KMS-11 (cell line): Measurements from ENCODE around the gene B4GALNT1.

Source experiments
- H2AFZ ChIP-seq: fragments of 200-600 bp; sonication (generic); 2 replicates; pipeline ENCODE4 v1.6.1; 2016; ENCODE audit warnings: antibody characterized with exemption, mixed run types, low read depth
- H3K27ac ChIP-seq: fragments of 200-600 bp; sonication (generic); 2 replicates; pipeline ENCODE4 v1.6.1; 2016; ENCODE audit warnings: mild to moderate bottlenecking, mixed run types
- H3K27me3 ChIP-seq: fragments of 200-600 bp; sonication (generic); 2 replicates; pipeline ENCODE4 v1.6.1; 2017; ENCODE audit warnings: mild to moderate bottlenecking, low read depth, mixed run types, moderate library complexity; ENCODE audit not compliant: insufficient read depth
- H3K36me3 ChIP-seq: fragments of 200-600 bp; sonication (generic); 2 replicates; pipeline ENCODE4 v1.6.1; 2017; ENCODE audit warnings: mild to moderate bottlenecking, mixed run types; ENCODE audit not compliant: insufficient read depth
- H3K4me1 ChIP-seq: fragments of 200-600 bp; sonication (generic); 2 replicates; pipeline ENCODE4 v1.6.1; 2016; ENCODE audit warnings: mild to moderate bottlenecking, low read depth, mixed run types; ENCODE audit not compliant: poor library complexity, severe bottlenecking
- H3K4me2 ChIP-seq: fragments of 200-600 bp; sonication (generic); 2 replicates; pipeline ENCODE4 v1.7.0; 2016; ENCODE audit warnings: mild to moderate bottlenecking, mixed run types
- H3K4me3 ChIP-seq: fragments of 200-600 bp; sonication (generic); IDR thresholded peaks from 2 replicates; pipeline ENCODE4 v1.6.1; 2017; ENCODE audit warnings: low read depth, low read length, mixed read lengths; ENCODE audit not compliant: insufficient read depth
- H3K79me2 ChIP-seq: fragments of 200-600 bp; sonication (generic); 2 replicates; pipeline ENCODE4 v1.6.1; 2016; ENCODE audit warnings: low read depth, mixed run types; ENCODE audit not compliant: insufficient read depth
- H3K9ac ChIP-seq: fragments of 200-600 bp; sonication (generic); 2 replicates; pipeline ENCODE4 v1.6.1; 2016; ENCODE audit warnings: mild to moderate bottlenecking, mixed run types
- H4K20me1 ChIP-seq: fragments of 200-600 bp; sonication (generic); 2 replicates; pipeline ENCODE4 v1.6.1; 2016; ENCODE audit warnings: mild to moderate bottlenecking, mixed run types; ENCODE audit not compliant: insufficient read depth
- TF ChIP-seq, protein P1 (sequence below): fragments of 200-600 bp; sonication (generic); conservative IDR thresholded peaks from 2 replicates; pipeline ENCODE4 v1.6.1; 2017; ENCODE audit warnings: low read depth, mild to moderate bottlenecking, antibody characterized with exemption, low read length, moderate library complexity, mixed read lengths

The B4GALNT1 gene

DNA sequence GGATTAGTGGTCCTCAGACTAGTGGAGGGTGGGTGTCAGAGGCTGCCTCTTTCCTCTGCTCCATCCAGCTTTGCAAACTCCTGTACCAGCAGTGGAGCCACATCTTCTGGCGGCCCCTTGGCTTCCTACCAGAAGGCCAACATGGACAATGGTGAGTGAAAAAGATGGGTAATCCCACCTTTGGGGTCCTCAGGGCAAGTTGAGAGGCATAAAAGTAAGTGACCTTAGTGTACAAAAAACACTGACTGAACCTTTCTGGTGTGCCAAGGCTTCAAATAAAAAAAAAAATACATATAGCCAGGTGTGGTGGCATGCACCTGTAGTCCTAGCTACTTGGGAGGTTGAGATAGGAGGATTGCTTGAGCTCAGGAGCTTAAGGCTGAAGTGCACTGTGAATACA, 51.2 kb downstream of the B4GALNT1 start:
- H3K4me1 ChIP-seq = peaks cover 8% of the 10 kb centered on the region
- no peak overlapping the region for H3K9ac ChIP-seq
- no peak overlapping the region for H3K4me2 ChIP-seq
- no peaks in the 10 kb centered on the region for H3K79me2 ChIP-seq
- H3K27me3 ChIP-seq = no peaks in the 10 kb centered on the region; the same call in 1 of the 2 replicates
- no peak overlapping the region for H2AFZ ChIP-seq
- no peak overlapping the region for H3K27ac ChIP-seq
- TF ChIP-seq, protein P1, sequence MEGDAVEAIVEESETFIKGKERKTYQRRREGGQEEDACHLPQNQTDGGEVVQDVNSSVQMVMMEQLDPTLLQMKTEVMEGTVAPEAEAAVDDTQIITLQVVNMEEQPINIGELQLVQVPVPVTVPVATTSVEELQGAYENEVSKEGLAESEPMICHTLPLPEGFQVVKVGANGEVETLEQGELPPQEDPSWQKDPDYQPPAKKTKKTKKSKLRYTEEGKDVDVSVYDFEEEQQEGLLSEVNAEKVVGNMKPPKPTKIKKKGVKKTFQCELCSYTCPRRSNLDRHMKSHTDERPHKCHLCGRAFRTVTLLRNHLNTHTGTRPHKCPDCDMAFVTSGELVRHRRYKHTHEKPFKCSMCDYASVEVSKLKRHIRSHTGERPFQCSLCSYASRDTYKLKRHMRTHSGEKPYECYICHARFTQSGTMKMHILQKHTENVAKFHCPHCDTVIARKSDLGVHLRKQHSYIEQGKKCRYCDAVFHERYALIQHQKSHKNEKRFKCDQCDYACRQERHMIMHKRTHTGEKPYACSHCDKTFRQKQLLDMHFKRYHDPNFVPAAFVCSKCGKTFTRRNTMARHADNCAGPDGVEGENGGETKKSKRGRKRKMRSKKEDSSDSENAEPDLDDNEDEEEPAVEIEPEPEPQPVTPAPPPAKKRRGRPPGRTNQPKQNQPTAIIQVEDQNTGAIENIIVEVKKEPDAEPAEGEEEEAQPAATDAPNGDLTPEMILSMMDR = no peak
- H3K36me3 ChIP-seq = no peaks in the 10 kb centered on the region
- H4K20me1 ChIP-seq = no peaks in the 10 kb centered on the region
- no peak overlapping the region for H3K4me3 ChIP-seq

DNA sequence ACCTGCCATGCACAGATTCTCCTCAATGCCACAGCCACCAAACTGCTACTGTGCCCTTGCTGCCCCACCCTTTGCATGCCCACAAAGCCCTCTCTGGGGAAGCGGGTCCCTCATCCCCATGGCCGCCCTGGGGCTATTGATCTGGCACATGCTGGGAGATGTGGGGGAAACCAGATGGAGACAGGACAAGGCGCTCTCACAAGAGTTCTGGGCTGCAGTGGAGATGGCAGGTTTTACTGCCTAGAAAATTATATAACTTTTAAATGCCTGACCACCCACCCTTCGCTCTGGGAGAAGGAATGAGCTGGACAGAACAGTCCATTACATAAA, 52.6 kb downstream of the B4GALNT1 start:
- Histone ChIP-seq H2AFZ (no peak overlapping the region), H3K4me3 (no peak overlapping the region), H3K4me2 (no peak overlapping the region), H3K27ac (no peak overlapping the region), H4K20me1 (no peaks in the 10 kb centered on the region), H3K4me1 (peaks cover 8% of the 10 kb centered on the region), H3K9ac (no peak overlapping the region), H3K36me3 (no peaks in the 10 kb centered on the region), H3K27me3 (no peaks in the 10 kb centered on the region; the same call in 1 of the 2 replicates), H3K79me2 (no peaks in the 10 kb centered on the region)
- TF ChIP-seq, protein P1 = no peak

DNA sequence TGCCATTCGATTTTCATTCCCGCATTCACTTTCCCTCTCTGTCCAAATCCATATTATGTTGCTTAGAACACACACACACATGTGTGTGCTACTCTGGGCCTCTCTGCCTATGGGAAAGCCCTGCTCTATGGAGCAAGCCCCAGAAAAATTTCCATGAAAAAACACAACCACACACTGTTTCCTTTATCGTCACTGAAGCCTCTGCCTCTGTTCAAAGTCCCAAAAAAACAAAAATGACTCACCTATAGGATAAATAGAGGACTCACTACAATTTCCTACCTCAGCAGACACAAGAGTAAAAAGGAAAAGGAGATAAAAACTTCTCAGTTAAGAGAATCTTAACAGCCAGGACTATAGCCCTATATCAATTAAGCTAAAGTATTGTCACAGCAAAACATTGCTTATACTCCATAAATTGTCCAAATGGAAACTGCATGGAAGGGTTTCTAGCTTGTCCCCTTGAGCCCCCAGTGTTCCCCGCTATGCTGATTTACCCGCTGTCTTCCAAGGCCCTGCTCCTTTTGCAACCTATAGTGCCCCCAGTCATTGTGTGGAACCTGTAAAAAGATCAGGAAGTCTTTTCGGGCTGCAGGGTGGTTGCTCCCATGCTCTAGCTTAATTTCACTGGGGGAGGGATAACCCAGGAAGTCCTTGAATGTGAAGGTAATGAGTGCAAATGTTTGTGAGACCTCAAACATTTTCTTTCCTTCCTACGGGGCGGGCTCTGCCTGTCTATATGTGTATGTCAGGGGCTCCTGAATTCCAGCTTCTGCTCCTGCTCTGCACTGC, 53.1 kb downstream of the B4GALNT1 start:
- no peaks in the 10 kb centered on the region for H3K27me3 ChIP-seq
- H3K4me2 ChIP-seq = no peak overlapping the region
- TF ChIP-seq, protein P1 = no peak
- no peaks in the 10 kb centered on the region for H4K20me1 ChIP-seq
- H3K4me3 ChIP-seq = no peak overlapping the region
- H3K36me3 ChIP-seq = no peaks in the 10 kb centered on the region
- no peak overlapping the region for H2AFZ ChIP-seq
- no peaks in the 10 kb centered on the region for H3K79me2 ChIP-seq
- peaks cover 8% of the 10 kb centered on the region for H3K4me1 ChIP-seq
- H3K9ac ChIP-seq = no peak overlapping the region
- no peak overlapping the region for H3K27ac ChIP-seq

DNA sequence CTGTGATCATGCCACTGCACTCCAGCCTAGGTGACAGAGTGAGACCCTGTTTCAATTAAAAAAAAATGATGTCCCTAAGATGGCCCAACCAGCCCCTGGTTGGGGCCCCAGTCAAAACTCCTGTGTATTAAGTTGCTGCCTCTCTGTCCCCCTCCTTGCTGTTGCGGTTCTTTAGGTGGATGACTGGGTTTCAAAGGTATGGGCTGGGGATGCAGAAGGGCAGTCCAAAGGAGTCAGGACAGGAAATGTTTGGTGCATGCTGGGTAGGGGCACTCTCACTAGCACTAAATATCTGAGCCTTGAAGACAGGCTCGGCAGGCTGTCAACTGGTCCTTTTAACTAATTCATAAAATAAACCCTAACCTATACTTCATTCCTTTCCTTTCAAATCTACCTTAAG, 54.0 kb downstream of the B4GALNT1 start:
- H3K4me1 ChIP-seq = peaks cover 8% of the 10 kb centered on the region
- no peaks in the 10 kb centered on the region for H3K36me3 ChIP-seq
- no peaks in the 10 kb centered on the region for H4K20me1 ChIP-seq
- H3K9ac ChIP-seq = no peak overlapping the region
- H3K4me3 ChIP-seq = no peak overlapping the region
- no peaks in the 10 kb centered on the region for H3K79me2 ChIP-seq
- H3K4me2 ChIP-seq = no peak overlapping the region
- no peak overlapping the region for H3K27ac ChIP-seq
- no peaks in the 10 kb centered on the region for H3K27me3 ChIP-seq
- TF ChIP-seq, protein P1 = no peak
- H2AFZ ChIP-seq = no peak overlapping the region
